K562 (cell line): Measurements from ENCODE around the gene CLSTN2. TPM values are rescaled to one million over a fixed set of nuclear protein-coding genes. Genes with fewer than 3 reads are reported as not detected.

Experiments used
- ATAC-seq: fragments of 200-7000 bp; cut with Tn5 transposase; 3 replicates; pipeline ENCODE4 v1.9.1; 2020; ENCODE audit warnings: moderate library complexity
- BruUV-seq: library from RNA; stranded (reverse); fragments of 400-500 nt; replicated peaks from 2 replicates; lab custom pipeline; 2021; lab: Mats Ljungman, UMichigan
- CTCF ChIA-PET: fragments of 300-600 bp; formaldehyde crosslinking; extraction: SDS; loops from one replicate; lab custom pipeline; 2021; ENCODE audit warnings: low intra/inter-chr PET ratio; lab: Yijun Ruan, JAX
- POLR2A ChIA-PET: fragments of 300-600, 350-650 bp; sonication (Branson Sonifier 250); formaldehyde crosslinking; extraction: SDS; loops from one replicate; lab custom pipeline; 2021; ENCODE audit warnings: antibody characterized with exemption, inconsistent platforms; lab: Yijun Ruan, JAX
- DNase-seq, 4 experiments: peaks; one replicate each; pipeline versions ENCODE4 v3.0.0 to v3.0.0-alpha.2; 2011 to 2018; ENCODE audit warnings: low spot score in 3 of 4, mixed read lengths in 3 of 4; ENCODE audit errors: extremely low read depth in 1 of 4
- FAIRE-seq: peaks from 2 replicates; lab custom pipeline; 2011; peaks lifted over from hg19 to GRCh38; lab: Jason Lieb, UNC
- H2AFZ ChIP-seq: 2 replicates; pipeline ENCODE4 v1.6.0; 2011; ENCODE audit warnings: low read depth, low read length, control low read depth, inconsistent platforms
- H3K27ac ChIP-seq: fragments of 200-600 bp; 3 replicates; pipeline ENCODE4 v1.8.0; 2011; ENCODE audit warnings: low read depth, mild to moderate bottlenecking, control low read depth, inconsistent platforms, low read length, moderate library complexity, mixed read lengths; ENCODE audit errors: extremely low read depth
- H3K27me3 ChIP-seq, 2 experiments: fragments of 300-600 bp in 1 of 2; 2 replicates in 1 of 2; 3 replicates in 1 of 2; pipeline versions ENCODE4 v1.6.0 to v1.8.0; 2011; ENCODE audit warnings: inconsistent platforms in 2 of 2, low read length in 2 of 2, mild to moderate bottlenecking in 1 of 2, mixed read lengths in 1 of 2, moderate library complexity in 1 of 2; ENCODE audit not compliant: control insufficient read depth in 2 of 2, insufficient read depth in 2 of 2
- H3K36me3 ChIP-seq: fragments of 300-600 bp; 3 replicates; pipeline ENCODE4 v1.8.0; 2011; ENCODE audit warnings: mild to moderate bottlenecking, low read length, inconsistent platforms; ENCODE audit not compliant: control insufficient read depth, insufficient read depth
- H3K4me1 ChIP-seq, 2 experiments: fragments of 200-600 bp in 1 of 2; replicated peaks in 1 of 2; 2 replicates in 1 of 2; 3 replicates in 1 of 2; pipeline versions ENCODE4 v1.5.1 to v1.8.0; 2011; ENCODE audit warnings: inconsistent platforms in 2 of 2, low read length in 2 of 2, mild to moderate bottlenecking in 1 of 2, mixed read lengths in 1 of 2, moderate library complexity in 1 of 2; ENCODE audit not compliant: control insufficient read depth in 2 of 2, insufficient read depth in 2 of 2
- H3K4me2 ChIP-seq: 2 replicates; pipeline ENCODE4 v1.6.1; 2011; ENCODE audit warnings: low read length, control low read depth, inconsistent platforms, mixed read lengths; ENCODE audit not compliant: insufficient read depth
- H3K4me3 ChIP-seq: fragments of 200-600 bp; sonication (generic), shearing (Covaris generic); 2 replicates; pipeline ENCODE4 v1.5.1; 2016; ENCODE audit warnings: control low read depth, inconsistent platforms
- H3K79me2 ChIP-seq: fragments of 200-600 bp; 3 replicates; pipeline ENCODE4 v1.8.0; 2011; ENCODE audit warnings: low read length, inconsistent platforms; ENCODE audit not compliant: control insufficient read depth, insufficient read depth
- H3K9ac ChIP-seq, 2 experiments: 2 replicates each; pipeline versions ENCODE4 v1.6.0 to v1.6.1; 2011; ENCODE audit warnings: low read depth in 2 of 2, low read length in 2 of 2, control low read depth in 1 of 2, inconsistent platforms in 1 of 2, mild to moderate bottlenecking in 1 of 2, mixed read lengths in 1 of 2; ENCODE audit not compliant: insufficient read depth in 1 of 2
- H3K9me1 ChIP-seq: one replicate; pipeline ENCODE4 v1.6.0; 2011; ENCODE audit warnings: inconsistent platforms, mild to moderate bottlenecking, low read length, moderate library complexity; ENCODE audit not compliant: control insufficient read depth, insufficient read depth
- H3K9me3 ChIP-seq: replicated peaks from 2 replicates; pipeline ENCODE4 v1.5.1; 2011; ENCODE audit warnings: low read depth, low read length, inconsistent platforms; ENCODE audit not compliant: control insufficient read depth, insufficient read depth
- H4K20me1 ChIP-seq: replicated peaks from 2 replicates; pipeline ENCODE4 v1.6.1; 2011; ENCODE audit warnings: low read length, inconsistent platforms, mixed read lengths; ENCODE audit not compliant: control insufficient read depth, insufficient read depth
- CREB3L1 ChIP-seq: fragments of 450-650 bp; IDR thresholded peaks from 2 replicates; pipeline ENCODE4 v1.6.1; 2014; ENCODE audit warnings: low read depth, mild to moderate bottlenecking, moderate library complexity, borderline replicate concordance
- HES1 ChIP-seq: fragments of 450-650 bp; IDR thresholded peaks from 2 replicates; pipeline ENCODE4 v1.6.1; 2016; ENCODE audit warnings: low read depth, mild to moderate bottlenecking, moderate library complexity
- NUFIP1 ChIP-seq: fragments of 450-650 bp; IDR thresholded peaks from 2 replicates; pipeline ENCODE4 v1.6.1; 2018; ENCODE audit not compliant: partially characterized antibody
- RBM22 ChIP-seq: fragments of 200-400 bp; formaldehyde crosslinking; IDR thresholded peaks from 2 replicates; pipeline ENCODE4 v1.6.1; 2018; ENCODE audit warnings: low read length, low read depth; ENCODE audit not compliant: poor library complexity, severe bottlenecking
- RNF2 ChIP-seq: sonication (generic); IDR thresholded peaks from 2 replicates; pipeline ENCODE4 v1.6.1; 2016
- ZNF212 ChIP-seq: fragments of 450-650 bp; formaldehyde crosslinking; IDR thresholded peaks from 2 replicates; pipeline ENCODE4 v1.4.0; 2020; ENCODE audit warnings: mild to moderate bottlenecking
- ZNF586 ChIP-seq: fragments of 450-650 bp; formaldehyde crosslinking; conservative IDR thresholded peaks from 2 replicates; pipeline ENCODE4 v1.4.0; 2020; ENCODE audit warnings: mild to moderate bottlenecking, moderate library complexity
- WGBS: fragments of 100-300 bp; shearing (Covaris generic); methylation state at CpG from one replicate; pipeline ENCODE4 v1.1.6; 2016; ENCODE audit warnings: low coverage, mixed read lengths; ENCODE audit not compliant: insufficient coverage; ENCODE audit errors: missing lambda C conversion rate; 5-methylcytosine and 5-hydroxymethylcytosine counted together
- in situ Hi-C: fragments of 300-500 bp; cut with MboI; formaldehyde crosslinking; loops from 4 replicates; pipeline ENCODE4 v1.15.0; 2018; ENCODE audit warnings: inconsistent platforms, mixed read lengths
- intact Hi-C: fragments of 100-400 bp; cut with micrococcal nuclease; formaldehyde crosslinking; loops from 2 replicates; pipeline ENCODE4 v1.14.2; 2022
- polyA plus RNA-seq, 8 experiments: library from polyadenylated mRNA; depleted of rRNA in 4 of 8; stranded (reverse) in 5 of 8; unstranded in 3 of 8; fragments of >200 nt; fragmentation: Nextera tagmentation in 2 of 8; fragmentation: Illumina TruSeq in 1 of 8; extraction: Ambion mirVana in 2 of 8; extraction: Trizol in 1 of 8; gene quantifications; 2 replicates each; pipeline versions ENCODE4 v1.2.1 to v1.2.3, GENCODE V29; 2011 to 2014; ENCODE audit warnings: inconsistent platforms in 1 of 8, missing spikeins in 1 of 8
- total RNA-seq, 7 experiments: library from RNA; depleted of rRNA in 6 of 7; stranded (reverse); fragments of >200 nt in 6 of 7; fragmentation: Illumina TruSeq in 2 of 7; extraction: Trizol in 2 of 7; gene quantifications; 2 replicates each; pipeline versions ENCODE4 v1.2.1 to v1.2.3, GENCODE V29; 2011 to 2021; ENCODE audit warnings: low replicate concordance in 1 of 7

Gene CLSTN2
- total and polyA plus RNA-seq, 9 of the 15 experiments (the other 6 are each of a cell fraction or from before 2014, with no cell fraction given) = 0.02 to 0.04 (median 0.04) TPM; not detected in 6

GRCh38 chr3:140031170-140031569 is 96.2 kb downstream of the CLSTN2 start:
- TF ChIP-seq RBM22 (no peak), NUFIP1 (no peak), HES1 (no peak), ZNF586 (CRISPR knock-in tag) (no peak), CREB3L1 (no peak), RNF2 (no peak), ZNF212 (CRISPR knock-in tag) (no peak)
- TF ChIP-seq, all 486 proteins: peak for 0
- H3K27ac ChIP-seq = no peak overlapping the region
- BruUV-seq = no TSS peak
- no peak overlapping the region for H3K4me2 ChIP-seq
- DNase-seq (no peak), ATAC-seq (no peak), FAIRE-seq (no peak)
- no peaks in the 10 kb centered on the region for H3K9me1 ChIP-seq
- H3K79me2 ChIP-seq = no peaks in the 10 kb centered on the region
- no peaks in the 10 kb centered on the region for H3K4me1 ChIP-seq
- no peaks in the 10 kb centered on the region for H3K9me3 ChIP-seq
- H4K20me1 ChIP-seq = no peaks in the 10 kb centered on the region; the same call in 1 of the 2 replicates
- no peak overlapping the region for H2AFZ ChIP-seq
- no peak overlapping the region for H3K4me3 ChIP-seq
- no peaks in the 10 kb centered on the region for H3K36me3 ChIP-seq
- H3K9ac ChIP-seq = no peak overlapping the region
- intact Hi-C loops (no loop called here), in situ Hi-C loops (no loop called here)
- 0% methylated on average over 4 of the region's 4 CpGs for WGBS
- no peaks in the 10 kb centered on the region for H3K27me3 ChIP-seq
- CTCF ChIA-PET = no interaction called here
- POLR2A ChIA-PET = interaction anchor here (1.5 kb wide), 1 partner anchor 14 kb away, joined by 5 read pairs; no protein-coding TSS in a partner anchor
